Adipocyte (in vitro differentiated cells): ENCODE results near the gene GNB1L.
"Not testable (repeated sequence)": the region's sequence is repeated elsewhere in the genome, so short reads cannot be mapped to it uniquely, and the experiment has no call there.

ENCODE experiments used
- DNase-seq: peaks from one replicate; pipeline ENCODE4 v3.0.0-alpha.2; 2015; ENCODE audit warnings: low read depth
- H3K27me3 ChIP-seq: replicated peaks from 2 replicates; pipeline ENCODE4 v1.7.0; 2013; ENCODE audit warnings: mild to moderate bottlenecking, low read length, moderate library complexity; ENCODE audit not compliant: control insufficient read depth, insufficient read depth
- H3K36me3 ChIP-seq: 2 replicates; pipeline ENCODE4 v1.7.0; 2013; ENCODE audit warnings: low read length, mild to moderate bottlenecking, moderate library complexity; ENCODE audit not compliant: control insufficient read depth, insufficient read depth, severe bottlenecking
- H3K4me1 ChIP-seq: 2 replicates; pipeline ENCODE4 v1.7.0; 2013; ENCODE audit warnings: mild to moderate bottlenecking, low read length, moderate library complexity; ENCODE audit not compliant: control insufficient read depth, insufficient read depth
- H3K4me3 ChIP-seq: 2 replicates; pipeline ENCODE4 v1.7.0; 2013; ENCODE audit warnings: mild to moderate bottlenecking, low read length, moderate library complexity
- H3K9ac ChIP-seq: 2 replicates; pipeline ENCODE4 v1.7.0; 2013; ENCODE audit warnings: mild to moderate bottlenecking, low read length, moderate library complexity
- H3K9me3 ChIP-seq: 2 replicates; pipeline ENCODE4 v1.7.0; 2013; ENCODE audit warnings: mild to moderate bottlenecking, low read length, moderate library complexity; ENCODE audit not compliant: control insufficient read depth

Gene GNB1L

GRCh38 chr22:19843857-19844376 is 10.8 kb downstream of the GNB1L start:
- no peak overlapping the region for H3K4me3 ChIP-seq
- H3K4me1 ChIP-seq, result peaks cover 2% of the 10 kb centered on the region
- DNase-seq, result no peak
- no peak overlapping the region for H3K9ac ChIP-seq
- H3K9me3 ChIP-seq, result no peaks in the 10 kb centered on the region
- H3K36me3 ChIP-seq, result no peaks in the 10 kb centered on the region
- H3K27me3 ChIP-seq, result no peaks in the 10 kb centered on the region

- H3K9ac ChIP-seq, result no peak overlapping the region
- no peaks in the 10 kb centered on the region for H3K9me3 ChIP-seq
- no peak overlapping the region for H3K4me3 ChIP-seq
- no peaks in the 10 kb centered on the region for H3K36me3 ChIP-seq
- H3K27me3 ChIP-seq, result no peaks in the 10 kb centered on the region
- no peaks in the 10 kb centered on the region for H3K4me1 ChIP-seq
- no peak for DNase-seq
These were observed 11.4 kb downstream of the GNB1L start for GRCh38 chr22:19843107-19843856.

GRCh38 chr22:19842393-19843106 is 12.1 kb downstream of the GNB1L start:
- Histone ChIP-seq H3K36me3 (no peaks in the 10 kb centered on the region), H3K27me3 (no peaks in the 10 kb centered on the region), H3K4me3 (no peak overlapping the region), H3K9me3 (no peaks in the 10 kb centered on the region), H3K4me1 (no peaks in the 10 kb centered on the region), H3K9ac (no peak overlapping the region)
- DNase-seq, result no peak

GRCh38 chr22:19841641-19842392 is 12.9 kb downstream of the GNB1L start:
- no peaks in the 10 kb centered on the region for H3K4me1 ChIP-seq

GRCh38 chr22:19840955-19841640 is 13.6 kb downstream of the GNB1L start:
- Histone ChIP-seq H3K36me3 (no peaks in the 10 kb centered on the region), H3K9ac (no peak overlapping the region), H3K4me3 (no peak overlapping the region), H3K4me1 (no peaks in the 10 kb centered on the region), H3K9me3 (no peaks in the 10 kb centered on the region), H3K27me3 (no peaks in the 10 kb centered on the region)
- DNase-seq, result no peak

More at GRCh38 chr22:19841641-19842392, 12.9 kb downstream of the GNB1L start:
- Histone ChIP-seq H3K27me3 (no peaks in the 10 kb centered on the region), H3K9me3 (no peaks in the 10 kb centered on the region), H3K9ac (no peak overlapping the region), H3K36me3 (no peaks in the 10 kb centered on the region), H3K4me3 (no peak overlapping the region)
- no peak for DNase-seq

GRCh38 chr22:19840059-19840458 is 14.6 kb downstream of the GNB1L start:
- Histone ChIP-seq H3K36me3 (no peaks in the 10 kb centered on the region), H3K4me1 (no peaks in the 10 kb centered on the region), H3K4me3 (no peak overlapping the region), H3K9ac (no peak overlapping the region), H3K27me3 (no peaks in the 10 kb centered on the region), H3K9me3 (no peaks in the 10 kb centered on the region)
- no peak for DNase-seq

GRCh38 chr22:19837915-19838314 is 16.8 kb downstream of the GNB1L start:
- no peaks in the 10 kb centered on the region for H3K9me3 ChIP-seq
- no peaks in the 10 kb centered on the region for H3K4me1 ChIP-seq
- H3K27me3 ChIP-seq, result no peaks in the 10 kb centered on the region
- no peak overlapping the region for H3K4me3 ChIP-seq
- no peaks in the 10 kb centered on the region for H3K36me3 ChIP-seq
- no peak for DNase-seq
- H3K9ac ChIP-seq, result no peak overlapping the region

GRCh38 chr22:19836512-19836911 is 18.2 kb downstream of the GNB1L start:
- no peaks in the 10 kb centered on the region for H3K9me3 ChIP-seq

GRCh38 chr22:19834599-19834998 is 20.1 kb downstream of the GNB1L start:
- no peak overlapping the region for H3K4me3 ChIP-seq
- H3K4me1 ChIP-seq, result no peaks in the 10 kb centered on the region
- H3K27me3 ChIP-seq, result no peaks in the 10 kb centered on the region
- DNase-seq, result no peak
- H3K9ac ChIP-seq, result no peak overlapping the region
- H3K36me3 ChIP-seq, result no peaks in the 10 kb centered on the region
- no peaks in the 10 kb centered on the region for H3K9me3 ChIP-seq

More at GRCh38 chr22:19836512-19836911, 18.2 kb downstream of the GNB1L start:
- peak; percentile 42 for DNase-seq
- H3K4me1 ChIP-seq, result no peaks in the 10 kb centered on the region
- H3K27me3 ChIP-seq, result no peaks in the 10 kb centered on the region
- H3K9ac ChIP-seq, result no peak overlapping the region
- no peaks in the 10 kb centered on the region for H3K36me3 ChIP-seq
- H3K4me3 ChIP-seq, result no peak overlapping the region

GRCh38 chr22:19833327-19833726 is 21.3 kb downstream of the GNB1L start:
- H3K4me3 ChIP-seq, H3K36me3 ChIP-seq, H3K4me1 ChIP-seq, DNase-seq, H3K9me3 ChIP-seq, H3K27me3 ChIP-seq, H3K9ac ChIP-seq: not testable (repeated sequence)
